Measurements from ENCODE around the gene ZMIZ1. TPM values are rescaled to one million over a fixed set of nuclear protein-coding genes. Genes with fewer than 3 reads are reported as not detected.

Gene ZMIZ1
- total RNA-seq, 4 donors from 2014 or later, result 65.5 to 88.2 (median 69.3) TPM

GRCh38 chr10:79222186-79222585 lies 153.4 kb downstream of the ZMIZ1 start:
- no peak overlapping the region for H3K4me3 ChIP-seq
- H3K27ac ChIP-seq, result peak overlapping the region; percentile 21 to 83 (median 50)
- no peak for DNase-seq (ENCODE audit: low spot score in 2 of 2)
- H3K36me3 ChIP-seq, result peaks cover 0 to 17% (median 0%) of the 10 kb centered on the region in 3 donors
- H3K4me1 ChIP-seq, result peaks cover 4 to 66% (median 46%) of the 10 kb centered on the region in 4 donors
- 69% methylated on average over 7 of the region's 7 CpGs for WGBS, 2 donors
- no peaks in the 10 kb centered on the region for H3K9me3 ChIP-seq
- H3K27me3 ChIP-seq, result no peaks in the 10 kb centered on the region
- no peak for TF ChIP-seq POLR2A (IDR thresholded peaks at IDR 0.05)

DNA sequence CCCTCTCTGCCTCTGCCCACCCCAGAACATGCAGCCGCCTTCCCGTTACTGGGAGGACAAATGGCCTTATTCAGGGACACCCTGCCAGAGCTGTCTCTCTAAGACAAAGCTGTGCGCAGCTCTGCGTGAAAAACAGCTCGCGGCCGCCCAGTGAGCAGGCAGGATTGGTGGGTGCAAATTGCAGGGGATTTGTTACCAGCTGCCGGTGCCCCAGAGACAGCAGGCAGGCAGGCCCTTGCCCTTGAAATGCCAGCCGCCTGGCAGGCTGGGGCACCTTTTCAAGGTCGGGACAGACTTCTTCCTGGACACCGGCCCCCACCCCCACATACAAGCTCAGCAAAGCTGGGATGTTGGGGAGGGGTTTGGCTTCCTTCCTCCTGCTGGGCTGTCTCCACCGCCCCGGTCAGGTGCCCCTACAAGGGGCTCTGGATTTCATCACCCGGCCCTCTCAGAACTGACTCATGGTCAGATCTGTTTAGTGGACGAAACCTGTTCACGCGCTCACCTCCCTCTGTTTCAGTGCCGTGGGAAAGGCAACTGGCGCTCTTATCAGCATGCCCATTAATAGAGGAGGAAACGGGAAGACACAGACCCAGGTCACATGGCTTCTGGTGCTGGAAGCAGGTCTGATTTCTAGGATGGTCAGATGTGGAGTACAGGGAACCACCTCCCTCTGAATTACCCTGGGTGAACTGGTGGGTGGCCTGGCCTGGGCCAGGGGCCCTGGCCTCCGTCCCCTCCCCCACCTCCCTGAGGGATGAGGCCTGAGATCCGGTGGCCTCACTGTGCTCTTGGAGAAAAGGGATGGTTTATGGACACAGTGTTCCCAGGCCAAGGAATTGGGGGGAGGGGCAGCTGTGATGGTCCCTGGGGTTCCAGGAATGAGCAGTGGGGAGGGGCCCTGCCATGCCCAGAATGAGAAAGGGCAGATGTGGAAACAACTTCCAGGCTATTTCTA lies 154.6 kb downstream of the ZMIZ1 start:
- no peak overlapping the region for H3K4me3 ChIP-seq
- WGBS, 2 donors, result 44% methylated on average over 21 to 22 of the region's 22 CpGs
- no peaks in the 10 kb centered on the region for H3K9me3 ChIP-seq
- peak; percentile 34 to 65 for DNase-seq (ENCODE audit: low spot score in 2 of 2)
- peak overlapping the region; percentile 23 to 83 (median 51) for H3K27ac ChIP-seq
- H3K4me1 ChIP-seq, result peaks cover 4 to 73% (median 46%) of the 10 kb centered on the region in 4 donors
- H3K27me3 ChIP-seq, result no peaks in the 10 kb centered on the region
- H3K36me3 ChIP-seq, result peaks cover 0 to 6% (median 0%) of the 10 kb centered on the region in 3 donors
- no peak for TF ChIP-seq POLR2A (IDR thresholded peaks at IDR 0.05)
- peak; percentile 46 to 82 for TF ChIP-seq EP300 (IDR thresholded peaks at IDR 0.05)

DNA sequence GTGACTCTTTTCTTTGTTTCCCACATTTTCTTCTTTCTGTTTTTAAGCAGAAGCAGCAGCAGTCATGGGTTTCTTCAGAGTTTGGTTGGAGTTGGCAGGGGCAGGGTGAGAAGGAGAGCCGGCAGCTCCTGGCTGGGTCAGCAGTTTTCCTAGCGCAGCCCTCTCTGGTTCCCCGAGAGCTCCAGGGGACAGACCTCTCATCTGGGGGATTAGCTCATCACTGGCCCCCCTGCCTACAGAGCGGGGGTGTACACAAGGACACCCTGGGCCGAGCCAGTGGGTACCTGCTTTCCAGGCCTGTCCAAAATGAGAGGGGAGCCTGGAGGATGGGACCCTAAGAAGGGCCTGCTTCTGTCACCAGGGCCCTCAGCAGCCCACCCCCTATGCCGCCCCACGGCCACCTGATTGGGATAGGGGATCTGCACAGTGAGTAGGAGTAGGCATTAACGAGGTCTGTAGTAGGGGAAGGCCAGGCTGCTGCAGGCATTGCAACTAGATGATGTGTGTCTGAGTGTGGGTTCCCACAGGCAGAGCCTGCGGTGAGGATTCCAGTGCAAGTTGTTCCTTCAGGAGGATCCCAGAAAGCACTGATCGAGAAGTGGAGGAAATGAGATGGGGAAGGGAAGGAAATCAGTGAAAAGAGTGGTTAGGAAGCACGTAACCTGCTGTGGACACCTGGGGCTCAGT lies 155.6 kb downstream of the ZMIZ1 start:
- Histone ChIP-seq H3K36me3 (peaks cover 0 to 6% (median 5%) of the 10 kb centered on the region in 3 donors), H3K27ac (peak overlapping the region; percentile 23 to 83 (median 52)), H3K4me3 (no peak overlapping the region), H3K4me1 (peaks cover 4 to 75% (median 51%) of the 10 kb centered on the region in 4 donors), H3K27me3 (no peaks in the 10 kb centered on the region), H3K9me3 (no peaks in the 10 kb centered on the region)
- WGBS, 2 donors, result 75 to 76% methylated on average over 11 of the region's 11 CpGs
- no peak for DNase-seq (ENCODE audit: low spot score in 2 of 2)
- TF ChIP-seq CTCF (IDR thresholded peaks at IDR 0.05), result no peak
- no peak for TF ChIP-seq EP300 (IDR thresholded peaks at IDR 0.05)
- TF ChIP-seq POLR2A (IDR thresholded peaks at IDR 0.05), result no peak

GRCh38 chr10:79224992-79225391 lies 156.2 kb downstream of the ZMIZ1 start:
- H3K9me3 ChIP-seq, result no peaks in the 10 kb centered on the region
- H3K4me3 ChIP-seq, result no peak overlapping the region
- TF ChIP-seq EP300 (IDR thresholded peaks at IDR 0.05), result no peak
- no peak for TF ChIP-seq CTCF (IDR thresholded peaks at IDR 0.05)
- no peak for TF ChIP-seq POLR2A (IDR thresholded peaks at IDR 0.05)
- no peaks in the 10 kb centered on the region for H3K27me3 ChIP-seq
- WGBS, 2 donors, result 85 to 88% methylated on average over 5 of the region's 5 CpGs
- no peak for DNase-seq (ENCODE audit: low spot score in 2 of 2)
- peaks cover 4 to 75% (median 55%) of the 10 kb centered on the region in 4 donors for H3K4me1 ChIP-seq
- H3K36me3 ChIP-seq, result peaks cover 0 to 5% (median 5%) of the 10 kb centered on the region in 3 donors
- peak overlapping the region in 1 of 4 donors; percentile 83 for H3K27ac ChIP-seq

DNA sequence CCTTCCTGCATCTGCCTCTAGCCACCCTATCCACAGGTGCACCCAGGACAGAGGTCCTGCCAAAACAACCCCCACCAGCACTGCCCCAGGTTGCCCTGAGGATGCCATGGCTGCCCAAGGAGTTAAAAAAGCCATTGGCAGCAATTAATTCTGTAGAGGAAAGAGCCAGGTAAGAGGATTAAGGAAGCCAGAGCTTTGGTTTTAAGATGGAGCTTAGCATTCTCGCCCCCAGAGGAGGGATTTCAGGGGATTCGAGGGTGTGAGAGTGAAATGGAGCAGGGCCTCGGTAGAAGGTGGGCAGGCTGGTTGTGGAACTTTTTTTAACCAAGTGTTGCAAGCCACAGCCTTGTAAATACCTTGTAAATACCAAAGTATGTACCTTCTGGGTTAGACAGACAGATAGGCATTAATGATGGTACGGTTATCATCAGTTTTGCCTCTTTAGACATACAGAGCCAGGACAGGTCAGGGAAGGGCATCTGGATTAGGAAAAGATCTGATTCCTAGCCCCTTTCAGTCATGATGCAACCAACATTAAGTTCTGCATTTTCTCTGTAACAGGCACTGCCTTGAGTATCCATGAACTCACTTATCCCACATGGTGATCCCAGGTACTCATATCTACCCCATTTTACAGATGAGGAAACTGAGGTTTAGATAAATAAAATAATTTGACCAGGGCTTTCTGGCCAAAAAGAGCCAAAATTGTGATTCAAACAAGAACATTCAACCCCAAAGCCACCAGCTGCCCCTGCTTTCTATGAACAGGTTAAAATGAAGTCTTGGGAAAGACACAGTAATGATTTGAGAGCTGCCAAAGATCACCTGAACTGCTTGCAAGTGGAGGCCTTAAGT lies 157.9 kb downstream of the ZMIZ1 start:
- Histone ChIP-seq H3K27ac (no peak overlapping the region), H3K36me3 (peaks cover 0 to 12% (median 5%) of the 10 kb centered on the region in 3 donors), H3K4me1 (peaks cover 4 to 62% (median 41%) of the 10 kb centered on the region in 4 donors), H3K27me3 (no peaks in the 10 kb centered on the region), H3K4me3 (no peak overlapping the region), H3K9me3 (no peaks in the 10 kb centered on the region)
- no peak for DNase-seq (ENCODE audit: low spot score in 2 of 2)
- 81 to 86% methylated on average over 4 of the region's 4 CpGs for WGBS, 2 donors
- no peak for TF ChIP-seq POLR2A (IDR thresholded peaks at IDR 0.05)
- no peak for TF ChIP-seq CTCF (IDR thresholded peaks at IDR 0.05)
- TF ChIP-seq EP300 (IDR thresholded peaks at IDR 0.05), result no peak
